ENCODE data around the gene HDAC4. TPM values are rescaled to one million over a fixed set of nuclear protein-coding genes. Genes with fewer than 3 reads are reported as not detected.

The HDAC4 gene
- polyA plus RNA-seq, 2 of the 4 experiments (the other 2 are of a cell fraction): 8.6 to 10.4 TPM

- DNase-seq (ENCODE audit: low read depth in 1 of 2, low spot score in 1 of 2) (no peak), ATAC-seq (no peak), FAIRE-seq (no peak)
- WGBS (ENCODE audit: missing lambda C conversion rate): 92% methylated on average over 33 of the region's 33 CpGs
- H3K4me2 ChIP-seq: no peak overlapping the region
- no peak overlapping the region for H3K27ac ChIP-seq
- no peak overlapping the region for H3K4me3 ChIP-seq
- no peaks in the 10 kb centered on the region for H3K9me3 ChIP-seq
- CTCF ChIA-PET: no interaction called here
- H3K4me1 ChIP-seq: no peaks in the 10 kb centered on the region
- POLR2A ChIA-PET: no interaction called here
- no peak for TF ChIP-seq HOXA7 (CRISPR knock-in tag; IDR thresholded peaks at IDR 0.05)
- TF ChIP-seq, protein P1, sequence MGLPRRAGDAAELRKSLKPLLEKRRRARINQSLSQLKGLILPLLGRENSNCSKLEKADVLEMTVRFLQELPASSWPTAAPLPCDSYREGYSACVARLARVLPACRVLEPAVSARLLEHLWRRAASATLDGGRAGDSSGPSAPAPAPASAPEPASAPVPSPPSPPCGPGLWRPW (IDR thresholded peaks at IDR 0.05): no peak
- no peak for TF ChIP-seq TP53 (CRISPR knock-in tag; IDR thresholded peaks at IDR 0.05)
- TF ChIP-seq ZFP36 (IDR thresholded peaks at IDR 0.05; ENCODE audit: borderline replicate concordance, partially characterized antibody): no peak
Measured at GRCh38 chr2:239308661-239309397, 92.0 kb downstream of the HDAC4 start.

DNA sequence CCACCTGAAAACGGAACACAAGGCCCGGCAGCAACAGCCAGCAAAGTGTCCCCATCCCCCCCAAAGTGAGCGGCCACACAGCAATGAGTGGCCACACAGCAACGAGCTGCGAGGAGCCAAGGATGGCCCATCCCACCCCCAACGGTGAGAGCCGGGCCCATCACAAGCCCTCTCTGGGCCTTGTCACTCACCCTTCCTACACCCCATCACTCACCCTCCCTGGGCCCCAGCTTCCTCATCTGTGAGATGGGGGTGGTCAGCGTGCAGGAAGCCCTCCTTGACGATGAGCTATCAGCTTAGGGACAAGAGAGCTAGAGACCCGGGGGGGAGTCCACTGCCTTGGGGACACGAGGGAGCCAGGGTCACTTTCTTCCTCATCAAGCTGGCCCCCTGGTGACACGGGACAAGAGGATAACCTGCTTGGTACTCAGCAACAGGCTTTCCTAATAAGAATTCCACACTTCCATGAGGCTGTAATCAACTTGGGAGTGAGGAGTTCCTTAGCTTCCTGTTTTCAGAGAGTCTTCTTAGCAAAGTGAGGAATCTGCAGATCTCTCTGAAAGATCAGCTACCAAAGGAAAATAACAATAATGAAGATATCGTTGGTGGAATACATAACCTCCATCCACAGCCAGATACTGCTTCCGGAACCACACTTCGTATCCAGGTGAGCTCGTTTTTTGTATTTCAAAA is 92.8 kb downstream of the HDAC4 start:
- no peaks in the 10 kb centered on the region for H3K4me1 ChIP-seq
- DNase-seq (ENCODE audit: low read depth in 1 of 2, low spot score in 1 of 2) (no peak), ATAC-seq (no peak), FAIRE-seq (no peak)
- no peak overlapping the region for H3K4me2 ChIP-seq
- TF ChIP-seq KDM1A (IDR thresholded peaks at IDR 0.05; ENCODE audit: low read depth): no peak
- TF ChIP-seq HOXA7 (CRISPR knock-in tag; IDR thresholded peaks at IDR 0.05): no peak
- TF ChIP-seq ZSCAN20 (CRISPR knock-in tag; IDR thresholded peaks at IDR 0.05): no peak
- no peak for TF ChIP-seq ESRRA (IDR thresholded peaks at IDR 0.05; ENCODE audit: borderline replicate concordance, low read length)
- no peak for TF ChIP-seq CEBPB (IDR thresholded peaks at IDR 0.05)
- TF ChIP-seq KDM5A (IDR thresholded peaks at IDR 0.05): no peak
- no peak for TF ChIP-seq NPAS2 (CRISPR knock-in tag; IDR thresholded peaks at IDR 0.05; ENCODE audit: borderline replicate concordance)
- TF ChIP-seq CHD2 (IDR thresholded peaks at IDR 0.05; ENCODE audit: low read length, partially characterized antibody): no peak
- TF ChIP-seq MYC (IDR thresholded peaks at IDR 0.05; ENCODE audit: borderline replicate concordance, low read length): no peak
- TF ChIP-seq, protein P2, sequence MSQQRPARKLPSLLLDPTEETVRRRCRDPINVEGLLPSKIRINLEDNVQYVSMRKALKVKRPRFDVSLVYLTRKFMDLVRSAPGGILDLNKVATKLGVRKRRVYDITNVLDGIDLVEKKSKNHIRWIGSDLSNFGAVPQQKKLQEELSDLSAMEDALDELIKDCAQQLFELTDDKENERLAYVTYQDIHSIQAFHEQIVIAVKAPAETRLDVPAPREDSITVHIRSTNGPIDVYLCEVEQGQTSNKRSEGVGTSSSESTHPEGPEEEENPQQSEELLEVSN (IDR thresholded peaks at IDR 0.05; ENCODE audit: borderline replicate concordance, low read depth): no peak
- no peak for TF ChIP-seq POLR2A (IDR thresholded peaks at IDR 0.05; ENCODE audit: low read length)
- TF ChIP-seq RARB (CRISPR knock-in tag; IDR thresholded peaks at IDR 0.05): no peak
- TF ChIP-seq FOXS1 (CRISPR knock-in tag; IDR thresholded peaks at IDR 0.05): no peak
- TF ChIP-seq CBX8 (IDR thresholded peaks at IDR 0.05): no peak
- TF ChIP-seq HOXB5 (CRISPR knock-in tag; IDR thresholded peaks at IDR 0.05): no peak
- no peak for TF ChIP-seq CBX2 (IDR thresholded peaks at IDR 0.05; ENCODE audit: borderline replicate concordance, low read depth)
- no peak for TF ChIP-seq JUNB (IDR thresholded peaks at IDR 0.05)
- ChIA-PET POLR2A (no interaction called here), CTCF (interaction anchor here (0.6 kb wide), 1 partner anchor 11 kb away, joined by 3 read pairs; no protein-coding TSS in a partner anchor)
- WGBS (ENCODE audit: missing lambda C conversion rate): 89% methylated on average over 16 of the region's 16 CpGs
- no peak overlapping the region for H3K4me3 ChIP-seq
- no peak overlapping the region for H3K27ac ChIP-seq
- H3K9me3 ChIP-seq: no peaks in the 10 kb centered on the region

- Histone ChIP-seq H3K27ac (no peak overlapping the region), H3K4me1 (no peaks in the 10 kb centered on the region), H3K4me2 (no peak overlapping the region), H3K4me3 (no peak overlapping the region), H3K9me3 (no peaks in the 10 kb centered on the region)
- 98% methylated on average over 7 of the region's 8 CpGs for WGBS (ENCODE audit: missing lambda C conversion rate)
- no peak for TF ChIP-seq NFE2L2 (conservative IDR thresholded peaks at IDR 0.05; ENCODE audit: low read length)
- CTCF ChIA-PET: no interaction called here
- no peak for FAIRE-seq
- no peak for ATAC-seq
- DNase-seq (ENCODE audit: low read depth in 1 of 2, low spot score in 1 of 2): no peak
- POLR2A ChIA-PET: no interaction called here
Measured at GRCh38 chr2:239307221-239307569, 93.6 kb downstream of the HDAC4 start.

Measured in A549 (cell line).